GM12864 (cell line): ENCODE results near the gene ZNF215.
"Not testable (repeated sequence)": the region's sequence is repeated elsewhere in the genome, so short reads cannot be mapped to it uniquely, and the experiment has no call there.

Experiments
- DNase-seq: peaks from one replicate; pipeline ENCODE4 v3.0.0-alpha.2; 2011; ENCODE audit warnings: low read depth
- H3K4me3 ChIP-seq: 2 replicates; pipeline ENCODE4 v1.5.1; 2011; ENCODE audit warnings: mild to moderate bottlenecking, low read depth, low read length, control low read depth
- TF ChIP-seq, protein P1 (sequence below): IDR thresholded peaks from 2 replicates; pipeline ENCODE4 v1.5.1; 2011; ENCODE audit warnings: low read depth, mild to moderate bottlenecking, moderate library complexity, low read length, control low read depth, inconsistent platforms; ENCODE audit errors: missing control alignments

Gene ZNF215

DNA sequence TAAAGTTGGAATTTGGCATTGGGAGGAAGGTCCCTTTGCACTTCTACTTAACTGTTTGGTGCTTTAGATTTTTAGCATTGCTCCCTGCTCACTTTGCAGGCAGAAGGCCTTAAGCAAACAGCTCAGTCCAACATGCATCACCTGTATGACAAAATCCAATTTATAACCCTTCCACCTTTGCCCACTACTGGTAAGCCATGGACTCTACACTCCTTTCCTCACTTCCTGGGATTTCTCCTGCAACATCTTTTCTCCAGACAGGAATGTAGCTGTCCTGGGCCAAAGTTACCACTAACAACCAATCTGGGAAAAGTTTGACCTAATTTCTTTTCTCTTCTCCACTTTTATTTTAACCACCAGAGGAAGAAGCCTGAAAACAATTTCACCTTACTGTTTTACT is 32.1 kb upstream of the ZNF215 start:
- TF ChIP-seq, protein P1, sequence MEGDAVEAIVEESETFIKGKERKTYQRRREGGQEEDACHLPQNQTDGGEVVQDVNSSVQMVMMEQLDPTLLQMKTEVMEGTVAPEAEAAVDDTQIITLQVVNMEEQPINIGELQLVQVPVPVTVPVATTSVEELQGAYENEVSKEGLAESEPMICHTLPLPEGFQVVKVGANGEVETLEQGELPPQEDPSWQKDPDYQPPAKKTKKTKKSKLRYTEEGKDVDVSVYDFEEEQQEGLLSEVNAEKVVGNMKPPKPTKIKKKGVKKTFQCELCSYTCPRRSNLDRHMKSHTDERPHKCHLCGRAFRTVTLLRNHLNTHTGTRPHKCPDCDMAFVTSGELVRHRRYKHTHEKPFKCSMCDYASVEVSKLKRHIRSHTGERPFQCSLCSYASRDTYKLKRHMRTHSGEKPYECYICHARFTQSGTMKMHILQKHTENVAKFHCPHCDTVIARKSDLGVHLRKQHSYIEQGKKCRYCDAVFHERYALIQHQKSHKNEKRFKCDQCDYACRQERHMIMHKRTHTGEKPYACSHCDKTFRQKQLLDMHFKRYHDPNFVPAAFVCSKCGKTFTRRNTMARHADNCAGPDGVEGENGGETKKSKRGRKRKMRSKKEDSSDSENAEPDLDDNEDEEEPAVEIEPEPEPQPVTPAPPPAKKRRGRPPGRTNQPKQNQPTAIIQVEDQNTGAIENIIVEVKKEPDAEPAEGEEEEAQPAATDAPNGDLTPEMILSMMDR = no peak
- H3K4me3 ChIP-seq = no peak overlapping the region
- DNase-seq = no peak

DNA sequence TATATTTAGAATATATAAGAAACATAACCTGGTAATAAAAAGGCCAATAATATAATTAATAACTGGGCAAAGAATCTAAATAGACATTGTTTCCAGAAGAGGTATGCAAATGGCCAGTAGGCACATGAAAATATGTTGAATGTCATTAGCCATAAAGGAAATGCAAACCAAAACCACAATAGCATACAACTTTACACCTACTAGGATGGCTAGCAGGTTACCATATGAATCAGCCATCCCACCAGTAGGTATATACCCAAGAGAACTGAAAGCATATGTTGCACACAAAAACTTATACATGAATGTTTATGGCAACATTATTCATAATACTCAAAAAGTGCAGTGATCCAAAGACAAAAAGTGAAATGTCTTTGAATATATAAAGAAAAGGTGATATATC is 31.2 kb upstream of the ZNF215 start:
- no peak overlapping the region for H3K4me3 ChIP-seq
- TF ChIP-seq, protein P1 = no peak
- DNase-seq = peak; percentile 36

DNA sequence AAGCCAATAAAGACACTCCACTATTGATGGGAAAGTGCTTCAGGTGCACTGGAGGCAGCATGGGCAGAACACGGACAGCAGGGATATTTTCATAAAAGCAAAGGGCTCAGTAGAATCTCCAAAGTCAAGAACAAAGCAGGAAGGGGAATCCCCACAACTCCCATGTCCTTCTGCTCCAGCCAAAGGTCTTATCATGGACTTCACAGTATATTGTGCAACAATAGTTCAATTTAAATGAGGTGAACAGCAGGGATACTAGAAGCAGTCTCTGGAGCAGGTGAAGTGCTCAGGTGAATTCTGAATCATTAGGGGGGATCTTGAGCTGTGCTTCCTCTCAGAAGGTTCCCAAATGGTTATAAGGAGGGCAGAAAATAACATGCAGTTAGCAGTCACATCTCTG is 27.3 kb upstream of the ZNF215 start:
- TF ChIP-seq, protein P1 = no peak
- no peak overlapping the region for H3K4me3 ChIP-seq
- DNase-seq = no peak

DNA sequence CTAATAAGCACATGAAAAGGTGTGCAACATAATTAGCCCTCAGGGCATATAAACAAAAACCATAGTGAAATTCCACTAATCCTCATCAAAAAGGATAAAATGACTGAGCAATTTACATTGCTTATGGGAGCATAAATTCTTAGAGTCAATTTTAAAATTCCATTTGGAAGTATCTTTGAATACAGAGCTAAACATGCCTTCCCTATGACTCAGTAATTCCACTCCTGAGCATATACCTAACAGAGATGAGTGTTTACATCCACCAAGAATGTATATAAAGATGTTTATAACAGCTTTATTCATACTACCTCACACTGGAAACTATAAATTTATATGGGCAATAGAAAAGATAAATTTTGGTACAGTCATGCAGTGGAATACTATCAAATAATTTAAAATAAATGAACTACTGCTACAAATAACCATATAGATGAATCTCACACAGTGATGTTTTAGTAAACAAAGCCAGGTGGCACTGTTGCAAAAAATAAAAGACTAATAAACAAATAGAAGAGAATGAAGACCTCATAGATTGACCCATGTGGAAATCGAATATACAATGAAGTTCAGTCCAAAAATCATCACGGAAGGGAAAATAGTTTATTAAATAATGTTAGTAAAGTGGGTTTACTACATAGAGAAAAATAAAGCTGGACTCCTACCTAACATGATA is 25.8 kb upstream of the ZNF215 start:
- DNase-seq = no peak
- H3K4me3 ChIP-seq = no peak overlapping the region
- TF ChIP-seq, protein P1 = peak; percentile 15

DNA sequence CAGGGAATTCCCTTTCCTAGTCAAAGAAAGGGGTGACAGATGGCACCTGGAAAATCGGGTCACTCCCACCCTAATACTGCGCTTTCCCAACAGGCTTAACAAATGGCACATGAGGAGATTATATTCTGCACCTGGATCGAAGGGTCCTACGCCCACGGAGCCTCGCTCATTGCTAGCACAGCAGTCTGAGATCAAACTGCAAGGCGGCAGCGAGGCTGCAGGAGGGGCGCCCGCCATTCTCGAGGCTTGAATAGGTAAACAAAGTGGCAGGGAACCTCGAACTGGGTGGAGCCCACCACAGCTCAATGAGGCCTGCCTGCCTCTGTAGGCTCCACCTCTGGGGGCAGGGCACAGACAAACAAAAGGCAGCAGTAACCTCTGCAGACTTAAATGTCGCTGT is 21.4 kb upstream of the ZNF215 start:
- DNase-seq, H3K4me3 ChIP-seq: not testable (repeated sequence)

DNA sequence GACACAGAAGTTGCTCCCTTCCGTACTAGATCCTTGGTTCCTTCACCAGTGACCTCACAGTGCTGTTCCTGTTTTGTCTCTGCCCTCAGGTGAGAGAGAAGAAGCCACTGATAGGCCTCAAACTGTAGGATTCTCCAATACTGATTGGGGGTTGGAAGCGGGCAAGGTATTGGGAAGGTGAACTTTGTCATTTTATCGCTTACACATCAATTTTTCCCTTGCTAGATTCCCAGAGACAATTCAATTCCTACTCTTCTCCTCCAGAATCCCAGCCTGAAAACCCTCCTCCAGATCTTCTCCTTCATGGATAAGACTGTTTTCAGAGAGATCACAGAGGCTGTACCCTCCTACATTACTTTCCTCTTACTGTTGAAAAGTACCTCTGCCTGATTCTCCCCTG is 14.8 kb upstream of the ZNF215 start:
- H3K4me3 ChIP-seq = no peak overlapping the region
- no peak for DNase-seq
- TF ChIP-seq, protein P1 = no peak

DNA sequence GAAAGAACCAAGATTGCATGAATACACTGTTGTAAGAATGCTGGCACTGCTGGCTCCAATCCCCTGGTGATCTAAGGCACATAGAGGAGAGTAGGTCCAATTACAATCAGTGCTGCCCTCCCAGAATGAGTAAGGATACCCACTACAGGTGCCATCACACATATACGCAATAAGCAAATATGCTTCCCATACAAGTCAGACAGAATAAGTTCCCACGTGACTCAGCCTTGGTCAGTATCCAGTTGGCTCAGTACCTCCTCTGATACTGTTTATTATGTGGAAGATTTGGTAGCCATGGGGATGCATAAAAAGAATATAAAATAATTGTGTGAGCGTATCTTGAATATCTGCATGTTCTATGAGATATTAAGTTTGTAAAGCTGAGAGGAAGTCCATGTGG is 14.3 kb upstream of the ZNF215 start:
- DNase-seq = no peak
- H3K4me3 ChIP-seq = no peak overlapping the region
- TF ChIP-seq, protein P1 = no peak
